ENCODE results near the gene PELI1. TPM values are rescaled to one million over a fixed set of nuclear protein-coding genes. Genes with fewer than 3 reads are reported as not detected.

Gene PELI1
- total RNA-seq, 6 experiments from 2014 or later, result 1.9 to 4.9 (median 2.8) TPM

DNA sequence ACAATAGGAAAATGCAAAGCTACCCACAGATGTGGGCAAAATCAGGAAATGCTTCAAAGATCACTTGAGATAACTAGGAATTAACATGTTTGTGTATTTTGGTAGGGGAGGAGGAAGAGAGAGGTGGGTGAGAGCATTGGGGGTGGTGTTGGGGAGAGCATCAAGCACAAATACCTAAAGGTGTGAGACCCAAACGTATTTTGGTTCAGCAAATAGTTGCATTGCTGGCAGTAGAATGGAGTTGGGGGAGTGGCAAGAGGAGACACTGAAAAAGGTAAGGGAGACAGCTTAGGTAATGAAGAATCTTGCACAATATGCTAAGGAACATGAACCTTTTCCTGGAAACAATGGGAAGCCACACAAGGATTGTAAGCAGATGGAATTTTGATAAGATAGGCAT is 1.5 kb upstream of the PELI1 start:
- no peak overlapping the region for H3K4me3 Mint-ChIP-seq
- H3K36me3 Mint-ChIP-seq (ENCODE audit: low read depth), result no peaks in the 10 kb centered on the region
- H3K4me1 Mint-ChIP-seq (ENCODE audit: low read depth), result peaks cover 18% of the 10 kb centered on the region
- H3K9me3 Mint-ChIP-seq, result no peaks in the 10 kb centered on the region
- H3K27me3 Mint-ChIP-seq (ENCODE audit: insufficient read depth), result peaks cover 5% of the 10 kb centered on the region
- no peak for DNase-seq
- TF ChIP-seq, protein P1, sequence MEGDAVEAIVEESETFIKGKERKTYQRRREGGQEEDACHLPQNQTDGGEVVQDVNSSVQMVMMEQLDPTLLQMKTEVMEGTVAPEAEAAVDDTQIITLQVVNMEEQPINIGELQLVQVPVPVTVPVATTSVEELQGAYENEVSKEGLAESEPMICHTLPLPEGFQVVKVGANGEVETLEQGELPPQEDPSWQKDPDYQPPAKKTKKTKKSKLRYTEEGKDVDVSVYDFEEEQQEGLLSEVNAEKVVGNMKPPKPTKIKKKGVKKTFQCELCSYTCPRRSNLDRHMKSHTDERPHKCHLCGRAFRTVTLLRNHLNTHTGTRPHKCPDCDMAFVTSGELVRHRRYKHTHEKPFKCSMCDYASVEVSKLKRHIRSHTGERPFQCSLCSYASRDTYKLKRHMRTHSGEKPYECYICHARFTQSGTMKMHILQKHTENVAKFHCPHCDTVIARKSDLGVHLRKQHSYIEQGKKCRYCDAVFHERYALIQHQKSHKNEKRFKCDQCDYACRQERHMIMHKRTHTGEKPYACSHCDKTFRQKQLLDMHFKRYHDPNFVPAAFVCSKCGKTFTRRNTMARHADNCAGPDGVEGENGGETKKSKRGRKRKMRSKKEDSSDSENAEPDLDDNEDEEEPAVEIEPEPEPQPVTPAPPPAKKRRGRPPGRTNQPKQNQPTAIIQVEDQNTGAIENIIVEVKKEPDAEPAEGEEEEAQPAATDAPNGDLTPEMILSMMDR (IDR thresholded peaks at IDR 0.05), result no peak
- no peak overlapping the region for H3K27ac Mint-ChIP-seq

DNA sequence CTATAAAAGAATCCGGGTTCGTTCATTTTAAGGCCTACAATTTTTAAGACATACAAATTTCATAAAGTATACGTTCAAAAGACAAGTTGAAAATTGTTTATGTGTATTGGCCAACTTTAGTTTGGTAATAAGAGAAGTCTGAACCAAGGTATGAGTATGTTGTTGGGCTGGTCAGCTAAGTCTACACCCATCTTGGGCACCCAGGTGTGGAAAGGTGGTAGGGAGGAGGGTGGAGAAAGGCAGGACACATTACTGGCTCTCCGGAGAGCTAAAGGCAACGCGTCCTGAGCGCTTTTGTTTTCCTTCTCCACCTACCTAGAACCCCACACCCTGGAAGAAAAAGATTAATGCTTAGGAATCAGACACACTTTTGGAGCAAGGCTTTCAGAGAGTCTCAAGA is 899 bp upstream of the PELI1 start:
- TF ChIP-seq, protein P1 (IDR thresholded peaks at IDR 0.05), result no peak
- peaks cover 5% of the 10 kb centered on the region for H3K27me3 Mint-ChIP-seq (ENCODE audit: insufficient read depth)
- no peaks in the 10 kb centered on the region for H3K36me3 Mint-ChIP-seq (ENCODE audit: low read depth)
- H3K4me3 Mint-ChIP-seq, result no peak overlapping the region
- peaks cover 24% of the 10 kb centered on the region for H3K4me1 Mint-ChIP-seq (ENCODE audit: low read depth)
- H3K27ac Mint-ChIP-seq, result no peak overlapping the region
- DNase-seq, result no peak
- no peaks in the 10 kb centered on the region for H3K9me3 Mint-ChIP-seq

DNA sequence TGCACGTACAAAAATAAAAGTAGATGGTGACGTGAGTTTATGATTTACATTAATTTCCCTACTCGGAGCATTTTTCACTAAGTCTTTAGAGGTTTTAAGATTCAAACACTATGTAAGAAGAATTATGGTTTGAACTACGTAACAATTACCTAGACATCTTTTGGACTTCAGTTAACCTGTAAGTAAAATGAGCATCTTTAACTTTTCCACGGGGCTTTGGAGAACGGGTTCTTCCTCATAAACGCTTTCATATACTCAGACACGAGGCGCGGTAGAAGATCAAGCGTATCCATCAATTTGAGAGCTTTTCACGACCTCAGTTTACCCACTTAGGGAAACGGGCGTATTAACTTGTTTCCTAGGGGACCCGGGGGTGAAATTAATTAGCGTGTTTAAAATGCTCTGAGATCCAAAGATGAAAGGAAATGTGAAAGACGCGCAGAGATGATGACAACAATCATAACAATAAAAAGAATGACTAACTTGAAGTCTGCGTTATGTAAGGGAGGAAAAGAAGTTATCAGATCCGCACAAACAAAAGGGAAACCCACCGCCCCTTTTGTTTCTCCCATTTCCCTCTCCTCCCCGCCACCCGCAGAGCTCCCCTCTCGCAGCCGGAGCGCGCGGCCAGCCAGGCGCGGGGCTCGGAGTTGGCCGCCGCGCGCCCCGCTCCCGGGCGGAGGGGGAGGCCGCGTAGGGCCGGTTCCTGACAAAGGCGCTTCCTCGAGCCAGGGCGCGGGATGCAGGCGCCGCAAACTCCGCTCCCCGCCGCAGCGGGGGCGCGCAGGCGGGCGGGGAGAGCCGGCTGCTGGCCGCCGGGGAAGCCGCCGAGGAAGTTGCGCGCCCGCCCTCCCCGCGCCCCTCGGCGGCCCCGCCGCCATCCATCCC is 807 bp downstream of the PELI1 start:
- TF ChIP-seq, protein P1 (IDR thresholded peaks at IDR 0.05), result no peak
- Mint-ChIP-seq H3K36me3 (ENCODE audit: low read depth) (no peaks in the 10 kb centered on the region; the same call in 1 of the 2 replicates), H3K9me3 (no peaks in the 10 kb centered on the region), H3K4me3 (peak overlapping the region; percentile 96), H3K27ac (peak overlapping the region; percentile 92), H3K27me3 (ENCODE audit: insufficient read depth) (peaks cover 2% of the 10 kb centered on the region; the same call in 1 of the 2 replicates), H3K4me1 (ENCODE audit: low read depth) (peaks cover 39% of the 10 kb centered on the region)
- DNase-seq, result no peak

DNA sequence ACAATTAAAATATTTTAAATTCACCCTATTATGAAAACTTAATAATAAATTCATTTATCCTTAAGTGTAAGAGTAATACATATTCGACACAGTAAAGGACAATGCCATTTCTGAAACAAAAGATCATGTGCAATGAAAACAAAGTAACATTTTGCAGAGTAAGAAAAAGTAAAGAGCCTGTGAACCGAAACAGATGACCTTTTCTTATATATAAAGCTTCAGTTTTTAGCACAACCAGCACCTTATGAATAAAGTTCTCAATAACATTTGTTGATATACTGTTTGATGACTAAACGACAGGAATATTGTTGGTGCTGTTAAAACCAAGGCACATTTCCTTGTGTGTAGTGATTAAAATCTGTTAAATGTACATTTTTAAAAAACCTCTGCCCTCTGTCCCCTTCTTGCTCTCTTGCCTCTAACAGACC is 1.5 kb downstream of the PELI1 start:
- H3K36me3 Mint-ChIP-seq (ENCODE audit: low read depth), result no peaks in the 10 kb centered on the region; the same call in 1 of the 2 replicates
- peaks cover 46% of the 10 kb centered on the region for H3K4me1 Mint-ChIP-seq (ENCODE audit: low read depth)
- no peak for DNase-seq
- H3K27ac Mint-ChIP-seq, result peak overlapping the region; percentile 92
- peak overlapping the region; percentile 96 for H3K4me3 Mint-ChIP-seq
- TF ChIP-seq, protein P1 (IDR thresholded peaks at IDR 0.05), result no peak
- H3K9me3 Mint-ChIP-seq, result no peaks in the 10 kb centered on the region
- peaks cover 2% of the 10 kb centered on the region for H3K27me3 Mint-ChIP-seq (ENCODE audit: insufficient read depth)

DNA sequence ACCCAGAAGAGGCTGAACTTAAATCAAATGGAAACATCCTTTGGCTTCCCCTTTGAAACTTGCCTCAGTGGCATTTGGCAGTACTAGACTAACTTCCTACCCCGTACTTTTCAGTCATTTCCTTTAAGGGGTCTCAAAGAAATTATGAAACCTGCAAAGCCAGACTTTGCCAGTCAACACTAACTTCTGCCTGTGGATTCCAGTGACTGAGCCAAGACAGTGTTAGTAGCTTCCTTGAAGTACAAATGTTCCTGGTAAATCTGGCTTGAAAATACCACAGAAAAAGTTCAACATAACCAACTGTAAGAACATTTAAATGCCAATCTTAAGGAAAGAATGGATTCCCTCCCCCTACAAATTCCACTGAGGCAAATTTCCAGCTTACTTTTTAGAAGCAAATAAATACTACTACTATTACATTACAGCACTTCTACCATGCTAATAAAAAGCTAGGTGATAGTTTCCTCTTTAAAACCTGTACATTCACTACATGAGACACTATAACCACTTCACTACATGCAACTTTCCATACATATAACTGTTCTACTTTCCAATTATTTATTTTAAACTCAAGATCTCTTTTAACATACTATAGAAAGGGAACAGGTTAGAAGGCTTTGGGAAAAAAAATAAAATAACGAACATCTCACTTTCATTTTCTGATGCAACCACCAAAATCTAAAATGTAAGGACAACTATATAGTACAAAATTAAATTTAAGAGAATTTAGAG is 2.4 kb downstream of the PELI1 start:
- no peaks in the 10 kb centered on the region for H3K9me3 Mint-ChIP-seq
- H3K27me3 Mint-ChIP-seq (ENCODE audit: insufficient read depth), result peaks cover 2% of the 10 kb centered on the region
- H3K27ac Mint-ChIP-seq, result peak overlapping the region; percentile 29; the same call in 1 of the 2 replicates
- DNase-seq, result no peak
- H3K4me3 Mint-ChIP-seq, result peak overlapping the region; percentile 96
- TF ChIP-seq, protein P1 (IDR thresholded peaks at IDR 0.05), result no peak
- no peaks in the 10 kb centered on the region; the same call in 1 of the 2 replicates for H3K36me3 Mint-ChIP-seq (ENCODE audit: low read depth)
- H3K4me1 Mint-ChIP-seq (ENCODE audit: low read depth), result peaks cover 55% of the 10 kb centered on the region

Data from HFFc6 (cell line).